SK-N-SH treated with all-trans-retinoic acid at 6 μM for 48 hours (cell line): ENCODE measurements around the gene PGBD2.

ENCODE experiments used
- ARNTL ChIP-seq: fragments of 450-650 bp; formaldehyde crosslinking; IDR thresholded peaks from 2 replicates; pipeline ENCODE4 v1.5.0; 2020; ENCODE audit warnings: low read depth, mild to moderate bottlenecking, moderate library complexity, borderline replicate concordance
- BACH2 ChIP-seq: fragments of 250-450 bp; sonication (Bioruptor Pico); IDR thresholded peaks from 2 replicates; pipeline ENCODE4 v1.9.0; 2021; ENCODE audit warnings: mild to moderate bottlenecking, borderline replicate concordance
- ESRRG ChIP-seq: fragments of 250-450 bp; sonication (Bioruptor Pico); IDR thresholded peaks from 2 replicates; pipeline ENCODE4 v1.6.1; 2021; ENCODE audit warnings: mild to moderate bottlenecking
- PATZ1 ChIP-seq: fragments of 250-450 bp; sonication (Bioruptor Pico); IDR thresholded peaks from 2 replicates; pipeline ENCODE4 v1.8.0; 2020; ENCODE audit warnings: mild to moderate bottlenecking, moderate library complexity, borderline replicate concordance
- POU6F1 ChIP-seq: fragments of 250-450 bp; sonication (Bioruptor Pico); IDR thresholded peaks from 2 replicates; pipeline ENCODE4 v1.8.0; 2021; ENCODE audit warnings: low read depth, mild to moderate bottlenecking, moderate library complexity, borderline replicate concordance
- RARB ChIP-seq: fragments of 250-450 bp; sonication (Bioruptor Pico); IDR thresholded peaks from 2 replicates; pipeline ENCODE4 v1.8.0; 2021; ENCODE audit warnings: mild to moderate bottlenecking, moderate library complexity
- TOX ChIP-seq: fragments of 250-450 bp; sonication (Bioruptor Pico); IDR thresholded peaks from 2 replicates; pipeline ENCODE4 v1.8.0; 2021; ENCODE audit warnings: mild to moderate bottlenecking, moderate library complexity, borderline replicate concordance
- ZFP3 ChIP-seq: fragments of 250-450 bp; sonication (Bioruptor Pico); IDR thresholded peaks from 2 replicates; pipeline ENCODE4 v1.5.0; 2020; ENCODE audit warnings: mild to moderate bottlenecking, moderate library complexity
- ZFP30 ChIP-seq: fragments of 450-650 bp; formaldehyde crosslinking; IDR thresholded peaks from 2 replicates; pipeline ENCODE4 v1.5.0; 2022; ENCODE audit warnings: mild to moderate bottlenecking, moderate library complexity
- ZNF565 ChIP-seq: fragments of 450-650 bp; formaldehyde crosslinking; conservative IDR thresholded peaks from 2 replicates; pipeline ENCODE4 v1.5.0; 2020; ENCODE audit warnings: low read depth, mild to moderate bottlenecking, moderate library complexity
- ZNF8 ChIP-seq: fragments of 450-650 bp; formaldehyde crosslinking; IDR thresholded peaks from 2 replicates; pipeline ENCODE4 v1.5.0; 2020; ENCODE audit warnings: mild to moderate bottlenecking, moderate library complexity
- TF ChIP-seq, protein P1 (sequence below): fragments of 250-450 bp; sonication (Bioruptor Pico); IDR thresholded peaks from 2 replicates; pipeline ENCODE4 v1.5.1; 2021; ENCODE audit warnings: mild to moderate bottlenecking, moderate library complexity
- TF ChIP-seq, protein P2 (sequence below): fragments of 250-450 bp; sonication (Bioruptor Pico); IDR thresholded peaks from 2 replicates; pipeline ENCODE4 v1.5.1; 2020; ENCODE audit warnings: low read depth, mild to moderate bottlenecking, moderate library complexity

- TF ChIP-seq ARNTL, result no peak
- TF ChIP-seq, protein P1, sequence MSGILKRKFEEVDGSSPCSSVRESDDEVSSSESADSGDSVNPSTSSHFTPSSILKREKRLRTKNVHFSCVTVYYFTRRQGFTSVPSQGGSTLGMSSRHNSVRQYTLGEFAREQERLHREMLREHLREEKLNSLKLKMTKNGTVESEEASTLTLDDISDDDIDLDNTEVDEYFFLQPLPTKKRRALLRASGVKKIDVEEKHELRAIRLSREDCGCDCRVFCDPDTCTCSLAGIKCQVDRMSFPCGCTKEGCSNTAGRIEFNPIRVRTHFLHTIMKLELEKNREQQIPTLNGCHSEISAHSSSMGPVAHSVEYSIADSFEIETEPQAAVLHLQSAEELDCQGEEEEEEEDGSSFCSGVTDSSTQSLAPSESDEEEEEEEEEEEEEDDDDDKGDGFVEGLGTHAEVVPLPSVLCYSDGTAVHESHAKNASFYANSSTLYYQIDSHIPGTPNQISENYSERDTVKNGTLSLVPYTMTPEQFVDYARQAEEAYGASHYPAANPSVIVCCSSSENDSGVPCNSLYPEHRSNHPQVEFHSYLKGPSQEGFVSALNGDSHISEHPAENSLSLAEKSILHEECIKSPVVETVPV, result no peak
- no peak for TF ChIP-seq POU6F1 (CRISPR knock-in tag)
- no peak for TF ChIP-seq ZFP3
- TF ChIP-seq RARB (CRISPR knock-in tag), result no peak
- TF ChIP-seq, protein P2, sequence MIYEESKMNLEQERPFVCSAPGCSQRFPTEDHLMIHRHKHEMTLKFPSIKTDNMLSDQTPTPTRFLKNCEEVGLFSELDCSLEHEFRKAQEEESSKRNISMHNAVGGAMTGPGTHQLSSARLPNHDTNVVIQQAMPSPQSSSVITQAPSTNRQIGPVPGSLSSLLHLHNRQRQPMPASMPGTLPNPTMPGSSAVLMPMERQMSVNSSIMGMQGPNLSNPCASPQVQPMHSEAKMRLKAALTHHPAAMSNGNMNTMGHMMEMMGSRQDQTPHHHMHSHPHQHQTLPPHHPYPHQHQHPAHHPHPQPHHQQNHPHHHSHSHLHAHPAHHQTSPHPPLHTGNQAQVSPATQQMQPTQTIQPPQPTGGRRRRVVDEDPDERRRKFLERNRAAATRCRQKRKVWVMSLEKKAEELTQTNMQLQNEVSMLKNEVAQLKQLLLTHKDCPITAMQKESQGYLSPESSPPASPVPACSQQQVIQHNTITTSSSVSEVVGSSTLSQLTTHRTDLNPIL (CRISPR knock-in tag), result no peak
- TF ChIP-seq TOX (CRISPR knock-in tag), result no peak
- no peak for TF ChIP-seq PATZ1 (CRISPR knock-in tag)
- TF ChIP-seq ZNF8 (CRISPR knock-in tag), result no peak
- TF ChIP-seq ESRRG, result no peak
- TF ChIP-seq ZFP30 (CRISPR knock-in tag), result no peak
- no peak for TF ChIP-seq BACH2 (CRISPR knock-in tag)
- TF ChIP-seq ZNF565 (CRISPR knock-in tag), result no peak
These were observed 21.3 kb upstream of the PGBD2 start for GRCh38 chr1:248884632-248885295.
